Testis (tissue), 2 donors: ENCODE measurements around the gene BMP7.

Source experiments
- CTCF ChIP-seq, 3 experiments: fragments of 450-650 bp in 2 of 3; fragments of 200-600 bp in 1 of 3; sonication (generic) in 1 of 3; IDR thresholded peaks; one replicate each; pipeline ENCODE4 v1.5.1; 2016 to 2019; ENCODE audit warnings: antibody characterized with exemption in 3 of 3, mild to moderate bottlenecking in 2 of 3, moderate library complexity in 1 of 3
- POLR2A ChIP-seq: fragments of 450-650 bp; IDR thresholded peaks from one replicate; pipeline ENCODE4 v1.6.1; 2017; ENCODE audit warnings: antibody characterized with exemption, mild to moderate bottlenecking, moderate library complexity

GRCh38 chr20:57267158-57267821, 849 bp upstream of the BMP7 start:
- no peak for TF ChIP-seq CTCF (IDR thresholded peaks at IDR 0.05)
- TF ChIP-seq POLR2A = no peak
